HepG2 (cell line): ENCODE results near the gene RLF. TPM values are rescaled to one million over a fixed set of nuclear protein-coding genes. Genes with fewer than 3 reads are reported as not detected.

ENCODE experiments used
- ATAC-seq: fragments of 200-7000 bp; cut with Tn5 transposase; 3 replicates; pipeline ENCODE4 v1.9.1; 2020; ENCODE audit warnings: mild to moderate bottlenecking, moderate library complexity
- BruUV-seq: library from RNA; stranded (reverse); fragments of 400-500 nt; replicated peaks from 2 replicates; lab custom pipeline; 2021; lab: Mats Ljungman, UMichigan
- CTCF ChIA-PET: fragments of 300-600 bp; formaldehyde crosslinking; extraction: SDS; loops from one replicate; lab custom pipeline; 2021; ENCODE audit warnings: low total read pairs, inconsistent platforms, low intra/inter-chr PET ratio; lab: Yijun Ruan, JAX
- POLR2A ChIA-PET: fragments of 350-600 bp; sonication (Branson Sonifier 250); formaldehyde crosslinking; loops from one replicate; lab custom pipeline; 2020; ENCODE audit warnings: antibody characterized with exemption, inconsistent platforms; lab: Yijun Ruan, JAX
- DNase-seq: peaks from one replicate; pipeline ENCODE4 v3.0.0-alpha.2; 2015; ENCODE audit warnings: low spot score
- FAIRE-seq: peaks from 3 replicates; lab custom pipeline; 2011; peaks lifted over from hg19 to GRCh38; lab: Jason Lieb, UNC
- H2AFZ ChIP-seq: one replicate; pipeline ENCODE4 v1.6.1; 2011; ENCODE audit warnings: low read length, inconsistent platforms
- H3K27ac ChIP-seq: fragments of 300-600 bp; 3 replicates; pipeline ENCODE4 v1.8.0; 2011; ENCODE audit warnings: mixed run types, mild to moderate bottlenecking, mixed read lengths, low read length, inconsistent platforms; ENCODE audit not compliant: insufficient read depth; ENCODE audit errors: extremely low read length
- H3K27me3 ChIP-seq, 2 experiments: fragments of 200-600 bp in 1 of 2; 2 replicates in 1 of 2; 3 replicates in 1 of 2; pipeline versions ENCODE4 v1.6.0 to v1.8.0; 2011; ENCODE audit warnings: low read length in 2 of 2, mild to moderate bottlenecking in 2 of 2, moderate library complexity in 2 of 2, inconsistent platforms in 1 of 2; ENCODE audit not compliant: insufficient read depth in 2 of 2, control insufficient read depth in 1 of 2
- H3K36me3 ChIP-seq, 2 experiments: fragments of 200-600 bp in 1 of 2; replicated peaks in 1 of 2; 2 replicates in 1 of 2; 3 replicates in 1 of 2; pipeline versions ENCODE4 v1.5.1 to v1.8.0; 2011; ENCODE audit warnings: low read length in 2 of 2, inconsistent platforms in 1 of 2; ENCODE audit not compliant: insufficient read depth in 2 of 2, control insufficient read depth in 1 of 2
- H3K4me1 ChIP-seq: 2 replicates; pipeline ENCODE4 v1.5.1; 2012; ENCODE audit warnings: low read length, inconsistent platforms; ENCODE audit not compliant: insufficient read depth
- H3K4me2 ChIP-seq: 2 replicates; pipeline ENCODE4 v1.6.0; 2011; ENCODE audit warnings: low read depth, low read length, inconsistent platforms
- H3K4me3 ChIP-seq, 3 experiments: fragments of 200-600 bp in 1 of 3; sonication (generic), shearing (Covaris generic) in 1 of 3; replicated peaks in 1 of 3; 2 replicates each; pipeline ENCODE4 v1.5.1; 2011 to 2016; ENCODE audit warnings: low read length in 3 of 3, inconsistent platforms in 2 of 3, low read depth in 2 of 3, mild to moderate bottlenecking in 2 of 3, control low read depth in 1 of 3, mixed read lengths in 1 of 3; ENCODE audit not compliant: insufficient read depth in 1 of 3
- H3K79me2 ChIP-seq: one replicate; pipeline ENCODE4 v1.6.1; 2011; ENCODE audit warnings: low read length, inconsistent platforms; ENCODE audit not compliant: insufficient read depth
- H3K9ac ChIP-seq: 2 replicates; pipeline ENCODE4 v1.6.0; 2011; ENCODE audit warnings: mild to moderate bottlenecking, low read depth, low read length, inconsistent platforms; ENCODE audit not compliant: insufficient read depth
- H3K9me3 ChIP-seq: 2 replicates; pipeline ENCODE4 v1.5.1; 2012; ENCODE audit warnings: mild to moderate bottlenecking, low read length
- H4K20me1 ChIP-seq: 2 replicates; pipeline ENCODE4 v1.6.0; 2011; ENCODE audit warnings: inconsistent platforms, mild to moderate bottlenecking, low read length, moderate library complexity; ENCODE audit not compliant: insufficient read depth
- KDM6A ChIP-seq: IDR thresholded peaks from 2 replicates; pipeline ENCODE4 v1.6.1; 2016; ENCODE audit warnings: low read depth
- KMT2A ChIP-seq: sonication (generic); formaldehyde crosslinking; IDR thresholded peaks from 2 replicates; pipeline ENCODE4 v1.4.0; 2020; ENCODE audit warnings: missing genetic modification reagents
- NR1H2 ChIP-seq: sonication (generic); formaldehyde crosslinking; IDR thresholded peaks from 2 replicates; pipeline ENCODE4 v1.8.1; 2022; ENCODE audit warnings: low read depth, missing genetic modification reagents, borderline replicate concordance
- RBFOX2 ChIP-seq: fragments of 200-400 bp; formaldehyde crosslinking; IDR thresholded peaks from 2 replicates; pipeline ENCODE4 v1.6.1; 2017; ENCODE audit warnings: low read depth, mild to moderate bottlenecking, low read length
- SP2 ChIP-seq: sonication (generic); formaldehyde crosslinking; IDR thresholded peaks from 2 replicates; pipeline ENCODE4 v1.5.1; 2020; ENCODE audit warnings: mild to moderate bottlenecking, missing genetic modification reagents
- SP4 ChIP-seq: sonication (generic); formaldehyde crosslinking; IDR thresholded peaks from 2 replicates; pipeline ENCODE4 v1.8.1; 2023; ENCODE audit warnings: mild to moderate bottlenecking, missing genetic modification reagents
- TFAP4 ChIP-seq: sonication (generic); IDR thresholded peaks from 2 replicates; pipeline ENCODE4 v1.6.1; 2016; ENCODE audit warnings: low read depth, borderline replicate concordance
- XRCC5 ChIP-seq: fragments of 200-400 bp; formaldehyde crosslinking; optimal IDR thresholded peaks from 2 replicates; pipeline ENCODE3; 2017; ENCODE audit warnings: mild to moderate bottlenecking, low read length
- ZFP41 ChIP-seq: sonication (generic); formaldehyde crosslinking; IDR thresholded peaks from 2 replicates; pipeline ENCODE4 v1.4.0; 2020; ENCODE audit warnings: mild to moderate bottlenecking, missing genetic modification reagents, borderline replicate concordance
- ZIK1 ChIP-seq: sonication (generic); formaldehyde crosslinking; IDR thresholded peaks from 2 replicates; pipeline ENCODE4 v1.5.0; 2020; ENCODE audit warnings: mild to moderate bottlenecking, low read depth, missing genetic modification reagents, borderline replicate concordance
- ZNF24 ChIP-seq: fragments of 450-650 bp; IDR thresholded peaks from 2 replicates; pipeline ENCODE4 v1.6.1; 2017; ENCODE audit warnings: antibody characterized with exemption, mild to moderate bottlenecking
- ZNF30 ChIP-seq: sonication (generic); formaldehyde crosslinking; IDR thresholded peaks from 2 replicates; pipeline ENCODE4 v1.5.0; 2020; ENCODE audit warnings: mild to moderate bottlenecking, missing genetic modification reagents
- ZNF563 ChIP-seq: sonication (generic); formaldehyde crosslinking; IDR thresholded peaks from 2 replicates; pipeline ENCODE4 v1.8.0; 2022; ENCODE audit warnings: mild to moderate bottlenecking, moderate library complexity, missing genetic modification reagents
- WGBS: methylation state at CpG from one replicate; pipeline ENCODE4 v1.1.6; 2017; ENCODE audit warnings: low lambda C conversion rate; 5-methylcytosine and 5-hydroxymethylcytosine counted together
- in situ Hi-C: cut with HindIII; loops from 2 replicates; pipeline ENCODE4 v1.10.0; 2017; ENCODE audit warnings: low pct_unique_long_range_greater_than_20kb; ENCODE audit not compliant: extremely low pct_ligation_motif_present
- intact Hi-C: fragments of 100-400 bp; cut with micrococcal nuclease; formaldehyde crosslinking; loops from one replicate; pipeline ENCODE4 v1.10.0; 2022; ENCODE audit not compliant: unreplicated experiment
- polyA plus RNA-seq, 8 experiments: library from polyadenylated mRNA; depleted of rRNA in 3 of 8; stranded (reverse) in 7 of 8; unstranded in 1 of 8; fragments of >200 nt; fragmentation: Illumina TruSeq in 4 of 8; extraction: Trizol in 4 of 8; gene quantifications; 2 replicates each; pipeline versions ENCODE4 v1.2.1 to v1.2.3, GENCODE V29; 2011 to 2016; ENCODE audit warnings: low read depth in 4 of 8, missing spikeins in 1 of 8, mixed read lengths in 1 of 8; ENCODE audit not compliant: insufficient read depth in 1 of 8
- total RNA-seq, 5 experiments: library from RNA; depleted of rRNA; stranded (reverse); fragments of >200 nt; fragmentation: Illumina TruSeq; extraction: Trizol; gene quantifications; 2 replicates each; pipeline ENCODE4 v1.2.3, GENCODE V29; 2016; ENCODE audit warnings: low read depth in 1 of 5
- TF ChIP-seq, protein P1 (sequence below): IDR thresholded peaks from 2 replicates; pipeline ENCODE4 v1.6.1; 2016; ENCODE audit warnings: mild to moderate bottlenecking, missing biosample characterization, missing genetic modification reagents

Gene RLF
- total and polyA plus RNA-seq, 2 of the 13 experiments (the other 11 are each of a cell fraction or from before 2014, with no cell fraction given) = 9.0 to 15.7 TPM

GRCh38 chr1:40252601-40253000 is 91.4 kb downstream of the RLF start:
- 87% methylated on average over 2 of the region's 2 CpGs for whole genome bisulfite sequencing
- FAIRE-seq (no peak), ATAC-seq (no peak)
- Histone ChIP-seq H3K27me3 (no peaks in the 10 kb centered on the region; a peak in 1 of 5 replicates), H4K20me1 (no peaks in the 10 kb centered on the region), H3K4me1 (peaks cover 35% of the 10 kb centered on the region), H2AFZ (no peak overlapping the region)
- intact Hi-C loops = loop anchor here (10.0 kb wide), 1 partner anchor 62 kb away; the partner anchor contains the start of gene COL9A2
- in situ Hi-C loops = no loop called here
- TF ChIP-seq XRCC5 = no peak
- TF ChIP-seq, protein P1, sequence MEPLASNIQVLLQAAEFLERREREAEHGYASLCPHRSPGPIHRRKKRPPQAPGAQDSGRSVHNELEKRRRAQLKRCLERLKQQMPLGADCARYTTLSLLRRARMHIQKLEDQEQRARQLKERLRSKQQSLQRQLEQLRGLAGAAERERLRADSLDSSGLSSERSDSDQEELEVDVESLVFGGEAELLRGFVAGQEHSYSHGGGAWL (CRISPR knock-in tag) = no peak
- TF ChIP-seq, all 625 proteins: peak for 0
- Histone ChIP-seq H3K79me2 (peaks cover 19% of the 10 kb centered on the region), H3K27ac (no peak overlapping the region), H3K9me3 (no peaks in the 10 kb centered on the region), H3K4me2 (no peak overlapping the region), H3K9ac (no peak overlapping the region), H3K36me3 (no peaks in the 10 kb centered on the region), H3K4me3 (no peak overlapping the region)
- no peak for DNase-seq
- BruUV-seq = no TSS peak
- CTCF ChIA-PET = no interaction called here
- POLR2A ChIA-PET = no interaction called here

- no TSS peak for BruUV-seq
- Histone ChIP-seq H3K4me1 (peaks cover 30% of the 10 kb centered on the region), H3K27ac (no peak overlapping the region), H4K20me1 (no peaks in the 10 kb centered on the region), H3K4me2 (no peak overlapping the region), H3K36me3 (peaks cover 2% of the 10 kb centered on the region in 2 experiments; a peak in 2 of 5 replicates), H3K27me3 (no peaks in the 10 kb centered on the region; a peak in 1 of 5 replicates), H3K9me3 (no peaks in the 10 kb centered on the region), H3K79me2 (peaks cover 31% of the 10 kb centered on the region), H2AFZ (no peak overlapping the region), H3K9ac (no peak overlapping the region), H3K4me3 (no peak overlapping the region)
- DNase-seq (no peak), FAIRE-seq (no peak), ATAC-seq (no peak)
- in situ Hi-C loops = no loop called here
- ChIA-PET CTCF (no interaction called here), POLR2A (no interaction called here)
- intact Hi-C loops = loop anchor here (5.0 to 10.0 kb wide), 2 partner anchors 60 to 93 kb away; partner anchors contain the start of genes COL9A2 and RLF
- TF ChIP-seq ZNF30 (CRISPR knock-in tag) (no peak), RBFOX2 (no peak), KDM6A (CRISPR knock-in tag) (no peak), ZFP41 (CRISPR knock-in tag) (no peak), NR1H2 (CRISPR knock-in tag) (no peak), KMT2A (CRISPR knock-in tag) (no peak), SP4 (CRISPR knock-in tag) (no peak), SP2 (CRISPR knock-in tag) (no peak), ZNF563 (no peak), ZIK1 (CRISPR knock-in tag) (no peak), TFAP4 (no peak), ZNF24 (no peak)
These were observed 94.0 kb downstream of the RLF start for GRCh38 chr1:40255231-40255630.
